Gastroesophageal sphincter (tissue), 3 donors: ENCODE measurements around the gene IRF2BP2.

Experiments
- CTCF ChIP-seq, 4 experiments: fragments of 200-600 bp in 2 of 4; fragments of 450-650 bp in 2 of 4; sonication (generic) in 1 of 4; IDR thresholded peaks; one replicate each; pipeline ENCODE4 v1.5.1; 2017 to 2019; ENCODE audit warnings: antibody characterized with exemption in 4 of 4, mild to moderate bottlenecking in 2 of 4, moderate library complexity in 2 of 4
- EP300 ChIP-seq: sonication (generic); formaldehyde crosslinking; IDR thresholded peaks from one replicate; pipeline ENCODE4 v1.6.1; 2017; ENCODE audit warnings: antibody characterized with exemption, mild to moderate bottlenecking
- POLR2A ChIP-seq, 2 donors: fragments of 450-650 bp; IDR thresholded peaks; one replicate each; pipeline ENCODE4 v1.6.1; 2017; ENCODE audit warnings: antibody characterized with exemption in 2 of 2, mild to moderate bottlenecking in 2 of 2, moderate library complexity in 1 of 2
- POLR2AphosphoS5 ChIP-seq: sonication (generic); formaldehyde crosslinking; IDR thresholded peaks from one replicate; pipeline ENCODE4 v1.6.1; 2017; ENCODE audit warnings: antibody characterized with exemption

GRCh38 chr1:234605983-234606783, 3.8 kb downstream of the IRF2BP2 start:
- TF ChIP-seq CTCF (IDR thresholded peaks at IDR 0.05) = peak in 3 of 4 experiments; percentile 10 to 13 (median 10)
- TF ChIP-seq POLR2A (IDR thresholded peaks at IDR 0.05) = peak in 1 of 2 donors; percentile 6
- peak; percentile 27 for TF ChIP-seq POLR2AphosphoS5
- no peak for TF ChIP-seq EP300
